Uterus (tissue), 4 donors: ENCODE data around the gene ROBO2. TPM values are rescaled to one million over a fixed set of nuclear protein-coding genes. Genes with fewer than 3 reads are reported as not detected.

Experiments used
- DNase-seq, 2 donors: peaks; one replicate each; pipeline ENCODE4 v3.0.0-alpha.2; 2019 to 2020
- H3K27ac ChIP-seq, 2 donors: fragments of 200-600 bp; sonication (generic); 1 replicate in 1 of 2; 2 replicates in 1 of 2; pipeline ENCODE4 v1.5.1; 2016 to 2018
- H3K27me3 ChIP-seq, 2 donors: fragments of 200-600 bp; sonication (generic); one replicate each; pipeline ENCODE4 v1.5.1; 2018 to 2019; ENCODE audit warnings: control low read depth in 1 of 2
- H3K36me3 ChIP-seq, 2 donors: fragments of 200-600 bp; sonication (generic); one replicate each; pipeline ENCODE4 v1.5.1; 2019; ENCODE audit warnings: control low read depth in 1 of 2
- H3K4me1 ChIP-seq, 2 donors: fragments of 200-600 bp; sonication (generic); one replicate each; pipeline ENCODE4 v1.5.1; 2018 to 2019; ENCODE audit warnings: control low read depth in 1 of 2
- H3K4me3 ChIP-seq, 2 donors: fragments of 200-600 bp; sonication (generic); 1 replicate in 1 of 2; 2 replicates in 1 of 2; pipeline ENCODE4 v1.5.1; 2018 to 2019; ENCODE audit warnings: mild to moderate bottlenecking in 1 of 2
- H3K9me3 ChIP-seq, 2 donors: fragments of 200-600 bp; sonication (generic); one replicate each; pipeline ENCODE4 v1.5.1; 2019; ENCODE audit warnings: control low read depth in 1 of 2
- CTCF ChIP-seq, 4 experiments: fragments of 200-600 bp in 2 of 4; fragments of 450-650 bp in 2 of 4; sonication (generic) in 2 of 4; IDR thresholded peaks; one replicate each; pipeline ENCODE4 v1.5.1; 2016 to 2019; ENCODE audit warnings: antibody characterized with exemption in 4 of 4, mild to moderate bottlenecking in 2 of 4, moderate library complexity in 1 of 4
- POLR2A ChIP-seq, 2 donors: fragments of 450-650 bp; IDR thresholded peaks; one replicate each; pipeline ENCODE4 v1.6.1; 2016; ENCODE audit warnings: antibody characterized with exemption in 2 of 2, mild to moderate bottlenecking in 1 of 2, moderate library complexity in 1 of 2
- intact Hi-C: fragments of 100-400 bp; cut with DNase I; formaldehyde crosslinking; loops from one replicate; pipeline ENCODE4 v1.15.1; 2023; ENCODE audit warnings: low total_unique reads
- total RNA-seq, 4 donors: library from RNA; depleted of rRNA in 3 of 4; stranded (reverse); fragments of >200 nt in 3 of 4; gene quantifications; one replicate each; pipeline versions ENCODE4 v1.1.0 to v1.2.4, GENCODE V29; 2014 to 2023
- donor health status: DM: yes; HTN: yes; CAD: no.

ROBO2 gene
- total RNA-seq, 4 donors from 2014 or later = 0.26 to 51.3 (median 0.49) TPM; not detected in 1

GRCh38 chr3:77588863-77589262 is 549.0 kb downstream of the ROBO2 start:
- H3K4me3 ChIP-seq = no peak overlapping the region
- no peak for TF ChIP-seq POLR2A (IDR thresholded peaks at IDR 0.05)
- TF ChIP-seq CTCF (IDR thresholded peaks at IDR 0.05) = no peak
- no peak for DNase-seq
- no peaks in the 10 kb centered on the region for H3K27me3 ChIP-seq
- no peak overlapping the region for H3K27ac ChIP-seq
- H3K9me3 ChIP-seq = no peaks in the 10 kb centered on the region
- intact Hi-C loops = no loop called here
- no peaks in the 10 kb centered on the region for H3K4me1 ChIP-seq
- H3K36me3 ChIP-seq = no peaks in the 10 kb centered on the region

GRCh38 chr3:77590191-77590590 is 550.3 kb downstream of the ROBO2 start:
- H3K4me1 ChIP-seq = no peaks in the 10 kb centered on the region
- H3K36me3 ChIP-seq = no peaks in the 10 kb centered on the region
- intact Hi-C loops = no loop called here
- no peaks in the 10 kb centered on the region for H3K9me3 ChIP-seq
- no peak overlapping the region for H3K4me3 ChIP-seq
- DNase-seq = no peak
- TF ChIP-seq CTCF (IDR thresholded peaks at IDR 0.05) (no peak), POLR2A (IDR thresholded peaks at IDR 0.05) (no peak)
- no peak overlapping the region for H3K27ac ChIP-seq
- H3K27me3 ChIP-seq = no peaks in the 10 kb centered on the region

- Histone ChIP-seq H3K36me3 (no peaks in the 10 kb centered on the region), H3K4me3 (no peak overlapping the region), H3K9me3 (no peaks in the 10 kb centered on the region), H3K27me3 (no peaks in the 10 kb centered on the region), H3K27ac (no peak overlapping the region), H3K4me1 (no peaks in the 10 kb centered on the region)
- intact Hi-C loops = no loop called here
- no peak for TF ChIP-seq POLR2A (IDR thresholded peaks at IDR 0.05)
- DNase-seq = no peak
Observed at GRCh38 chr3:77595371-77595870, 555.5 kb downstream of the ROBO2 start.

- Histone ChIP-seq H3K27ac (no peak overlapping the region), H3K27me3 (no peaks in the 10 kb centered on the region), H3K9me3 (no peaks in the 10 kb centered on the region), H3K4me3 (no peak overlapping the region), H3K36me3 (no peaks in the 10 kb centered on the region), H3K4me1 (no peaks in the 10 kb centered on the region)
- no peak for DNase-seq
- intact Hi-C loops = no loop called here
- TF ChIP-seq CTCF (IDR thresholded peaks at IDR 0.05) (no peak), POLR2A (IDR thresholded peaks at IDR 0.05) (no peak)
Observed at GRCh38 chr3:77599948-77600347, 560.0 kb downstream of the ROBO2 start.

GRCh38 chr3:77601823-77602415 is 562.0 kb downstream of the ROBO2 start:
- DNase-seq = no peak
- TF ChIP-seq CTCF (IDR thresholded peaks at IDR 0.05) = no peak
- TF ChIP-seq POLR2A (IDR thresholded peaks at IDR 0.05) = no peak
- H3K27ac ChIP-seq = no peak overlapping the region
- H3K36me3 ChIP-seq = no peaks in the 10 kb centered on the region
- no peak overlapping the region for H3K4me3 ChIP-seq
- no peaks in the 10 kb centered on the region for H3K9me3 ChIP-seq
- H3K27me3 ChIP-seq = no peaks in the 10 kb centered on the region
- H3K4me1 ChIP-seq = no peaks in the 10 kb centered on the region
- intact Hi-C loops = no loop called here

- Histone ChIP-seq H3K27ac (no peak overlapping the region), H3K36me3 (no peaks in the 10 kb centered on the region), H3K9me3 (no peaks in the 10 kb centered on the region), H3K27me3 (no peaks in the 10 kb centered on the region), H3K4me3 (no peak overlapping the region), H3K4me1 (no peaks in the 10 kb centered on the region)
- intact Hi-C loops = no loop called here
- TF ChIP-seq POLR2A (IDR thresholded peaks at IDR 0.05) (no peak), CTCF (IDR thresholded peaks at IDR 0.05) (no peak)
- DNase-seq = no peak
Observed at GRCh38 chr3:77602722-77603121, 562.8 kb downstream of the ROBO2 start.
